GM12878 (cell line): Measurements from ENCODE around the gene IPCEF1. TPM values are rescaled to one million over a fixed set of nuclear protein-coding genes. Genes with fewer than 3 reads are reported as not detected.
A peak's percentile ranks its signal among the peaks of the same experiment; 100 is the strongest.

Experiments used
- ATAC-seq: fragments of 200-7000 bp; cut with Tn5 transposase; 3 replicates; pipeline ENCODE4 v1.9.1; 2020; ENCODE audit warnings: mild to moderate bottlenecking, moderate library complexity
- BruUV-seq: library from RNA; stranded (reverse); fragments of 400-500 nt; replicated peaks from 2 replicates; lab custom pipeline; 2021; lab: Mats Ljungman, UMichigan
- CTCF ChIA-PET: fragments of 300-600 bp; sonication (Branson Sonifier 250); formaldehyde crosslinking; extraction: SDS; loops from one replicate; lab custom pipeline; 2021; ENCODE audit warnings: inconsistent platforms; lab: Yijun Ruan, JAX
- POLR2A ChIA-PET: fragments of 350-600 bp; formaldehyde crosslinking; extraction: SDS; loops from one replicate; lab custom pipeline; 2021; ENCODE audit warnings: inconsistent platforms; lab: Charles Lee
- RAD21 ChIA-PET: fragments of 300-600 bp; sonication (Branson Sonifier 250); formaldehyde crosslinking; loops from one replicate; lab custom pipeline; 2023; ENCODE audit warnings: antibody characterized with exemption; ENCODE audit not compliant: unreplicated experiment; lab: Charles Lee
- SMC1A ChIA-PET: fragments of 300-600 bp; sonication (Branson Sonifier 250); formaldehyde crosslinking; loops from one replicate; lab custom pipeline; 2023; ENCODE audit not compliant: unreplicated experiment, uncharacterized antibody; lab: Charles Lee
- DNase-seq: peaks from one replicate; pipeline ENCODE4 v3.0.0-alpha.2; 2011; ENCODE audit warnings: low read depth, low spot score
- FAIRE-seq: peaks from 3 replicates; lab custom pipeline; 2011; peaks lifted over from hg19 to GRCh38; lab: Jason Lieb, UNC
- H2AFZ ChIP-seq: 2 replicates; pipeline ENCODE4 v1.6.0; 2011; ENCODE audit warnings: low read depth, low read length, control low read depth; ENCODE audit not compliant: control insufficient read depth
- H3K27ac ChIP-seq: 2 replicates; pipeline ENCODE4 v1.5.1; 2011; ENCODE audit warnings: control low read depth; ENCODE audit not compliant: control insufficient read depth, insufficient read depth
- H3K27me3 ChIP-seq, 2 experiments: replicated peaks in 1 of 2; 2 replicates each; pipeline versions ENCODE4 v1.6.0 to v1.6.1; 2011; ENCODE audit warnings: low read length in 1 of 2; ENCODE audit not compliant: control insufficient read depth in 2 of 2, insufficient read depth in 2 of 2
- H3K36me3 ChIP-seq, 2 experiments: 2 replicates each; pipeline ENCODE4 v1.5.1; 2011; ENCODE audit warnings: low read length in 1 of 2; ENCODE audit not compliant: control insufficient read depth in 2 of 2, insufficient read depth in 2 of 2
- H3K4me1 ChIP-seq: 2 replicates; pipeline ENCODE4 v1.6.1; 2011; ENCODE audit warnings: mild to moderate bottlenecking, low read length, moderate library complexity, mixed read lengths; ENCODE audit not compliant: control insufficient read depth, insufficient read depth
- H3K4me2 ChIP-seq: 2 replicates; pipeline ENCODE4 v1.6.0; 2011; ENCODE audit warnings: control low read depth; ENCODE audit not compliant: control insufficient read depth, insufficient read depth
- H3K4me3 ChIP-seq: fragments of 200-600 bp; sonication (generic); 2 replicates; pipeline ENCODE4 v1.5.1; 2016
- H3K79me2 ChIP-seq: 2 replicates; pipeline ENCODE4 v1.6.0; 2011; ENCODE audit warnings: low read length; ENCODE audit not compliant: control insufficient read depth, insufficient read depth
- H3K9ac ChIP-seq: 2 replicates; pipeline ENCODE4 v1.8.0; 2011; ENCODE audit warnings: low read length, control low read depth, mixed read lengths; ENCODE audit not compliant: control insufficient read depth, insufficient read depth
- H3K9me3 ChIP-seq: replicated peaks from 3 replicates; pipeline ENCODE4 v1.5.1; 2011; ENCODE audit warnings: mild to moderate bottlenecking, low read length; ENCODE audit not compliant: control insufficient read depth, insufficient read depth
- H4K20me1 ChIP-seq: 2 replicates; pipeline ENCODE4 v1.6.0; 2011; ENCODE audit not compliant: control insufficient read depth, insufficient read depth
- ATF2 ChIP-seq: IDR thresholded peaks from 2 replicates; pipeline ENCODE4 v1.6.1; 2012; ENCODE audit warnings: low read length, inconsistent platforms
- BHLHE40 ChIP-seq, 2 experiments: fragments of 450-650 bp in 1 of 2; IDR thresholded peaks; 2 replicates each; pipeline ENCODE4 v1.6.1; 2011 to 2017; ENCODE audit warnings: low read depth in 2 of 2, borderline replicate concordance in 1 of 2, improper control_type of control experiment in 1 of 2, low read length in 1 of 2, mild to moderate bottlenecking in 1 of 2
- GATAD2B ChIP-seq: fragments of 450-650 bp; conservative IDR thresholded peaks from 2 replicates; pipeline ENCODE4 v1.6.1; 2017; ENCODE audit warnings: low read depth, mild to moderate bottlenecking, moderate library complexity
- IRF4 ChIP-seq: IDR thresholded peaks from 2 replicates; pipeline ENCODE4 v1.6.1; 2011; ENCODE audit warnings: low read depth, low read length
- NKRF ChIP-seq: fragments of 450-650 bp; conservative IDR thresholded peaks from 2 replicates; pipeline ENCODE4 v1.6.1; 2017; ENCODE audit warnings: mild to moderate bottlenecking, moderate library complexity
- PKNOX1 ChIP-seq: fragments of 450-650 bp; IDR thresholded peaks from 2 replicates; pipeline ENCODE4 v1.6.1; 2016; ENCODE audit warnings: mild to moderate bottlenecking
- SKIL ChIP-seq: fragments of 450-650 bp; IDR thresholded peaks from 2 replicates; pipeline ENCODE4 v1.6.1; 2017; ENCODE audit warnings: mild to moderate bottlenecking, low read depth, inconsistent platforms; ENCODE audit not compliant: poor library complexity, severe bottlenecking
- SREBF1 ChIP-seq: IDR thresholded peaks from 2 replicates; pipeline ENCODE4 v1.6.1; 2012; ENCODE audit warnings: mild to moderate bottlenecking, low read length
- TBL1XR1 ChIP-seq: IDR thresholded peaks from 2 replicates; pipeline ENCODE4 v1.6.1; 2012; ENCODE audit warnings: low read depth, low read length, improper control_type of control experiment
- TCF12 ChIP-seq: IDR thresholded peaks from 2 replicates; pipeline ENCODE4 v1.6.1; 2011; ENCODE audit warnings: low read depth, mild to moderate bottlenecking, low read length
- WGBS: methylation state at CpG from one replicate; pipeline ENCODE4 v1.1.6; 2016; ENCODE audit warnings: low lambda C conversion rate; ENCODE audit not compliant: insufficient replicate concordance, insufficient coverage; ENCODE audit errors: missing lambda C conversion rate; 5-methylcytosine and 5-hydroxymethylcytosine counted together
- in situ Hi-C: fragments of 300-500 bp; cut with MboI; formaldehyde crosslinking; loops from 9 replicates; pipeline ENCODE4 v1.14.3; 2018; ENCODE audit warnings: mixed read lengths
- intact Hi-C: fragments of 100-400 bp; cut with micrococcal nuclease; formaldehyde crosslinking; loops from one replicate; pipeline ENCODE4 v1.14.2; 2022; ENCODE audit not compliant: unreplicated experiment
- polyA plus RNA-seq, 11 experiments: library from polyadenylated mRNA; depleted of rRNA in 4 of 11; unstranded in 6 of 11; stranded (reverse) in 5 of 11; fragments of >200 nt; fragmentation: Nextera tagmentation in 4 of 11; fragmentation: Illumina TruSeq in 1 of 11; extraction: Ambion mirVana in 4 of 11; extraction: Trizol in 1 of 11; gene quantifications; 1 replicate in 1 of 11; 2 replicates in 10 of 11; pipeline versions ENCODE4 v1.2.1 to v1.2.3, GENCODE V29; 2011 to 2016; ENCODE audit warnings: inconsistent platforms in 2 of 11, missing spikeins in 2 of 11, low read depth in 1 of 11
- total RNA-seq, 4 experiments: library from RNA; depleted of rRNA in 3 of 4; stranded (reverse); fragments of >200 nt in 3 of 4; fragmentation: Illumina TruSeq in 1 of 4; extraction: Trizol in 1 of 4; gene quantifications; 2 replicates each; pipeline versions ENCODE4 v1.2.1 to v1.2.3, GENCODE V29; 2013 to 2021

The IPCEF1 gene
- total and polyA plus RNA-seq, 10 of the 15 experiments (the other 5 are each of a cell fraction or from before 2014, with no cell fraction given), result 1.3 to 137 (median 4.2) TPM

- peak overlapping the region; percentile 46 for H3K9ac ChIP-seq
- ATAC-seq (peak; percentile 73), FAIRE-seq (peak; percentile 71), DNase-seq (peak; percentile 92)
- ChIA-PET RAD21 (interaction anchor here (0.7 to 6.6 kb wide), 10 partner anchors 8 to 356 kb away, joined by 3 to 70 read pairs (median 4); no protein-coding TSS in a partner anchor), SMC1A (interaction anchor here (0.8 to 10.6 kb wide), 10 partner anchors 9 to 355 kb away, joined by 3 to 152 read pairs (median 22); no protein-coding TSS in a partner anchor), POLR2A (interaction anchor here (0.6 to 3.7 kb wide), 7 partner anchors 8 to 272 kb away, joined by 3 to 17 read pairs (median 3); no protein-coding TSS in a partner anchor), CTCF (interaction anchor here (1.1 to 8.2 kb wide), 8 partner anchors 8 to 95 kb away, joined by 3 to 90 read pairs (median 6); no protein-coding TSS in a partner anchor)
- H3K4me1 ChIP-seq, result peaks cover 22% of the 10 kb centered on the region
- H2AFZ ChIP-seq, result peak overlapping the region; percentile 29
- H3K9me3 ChIP-seq, result peaks cover 2% of the 10 kb centered on the region
- peaks cover 27% of the 10 kb centered on the region for H3K79me2 ChIP-seq
- no TSS peak for BruUV-seq
- intact Hi-C loops, result loop anchor here (1.0 to 5.0 kb wide), 4 partner anchors 19 to 1267 kb away; partner anchors contain the start of gene FBXO5
- peak overlapping the region; percentile 86 for H3K27ac ChIP-seq
- in situ Hi-C loops, result loop anchor here (25.0 kb wide), 1 partner anchor 1262 kb away; the partner anchor contains the start of gene FBXO5
- H4K20me1 ChIP-seq, result no peaks in the 10 kb centered on the region
- peak overlapping the region; percentile 62 for H3K4me2 ChIP-seq
- H3K4me3 ChIP-seq, result peak overlapping the region; percentile 31
- WGBS, result 1% methylated on average over 7 of the region's 8 CpGs
- no peaks in the 10 kb centered on the region for H3K27me3 ChIP-seq
- H3K36me3 ChIP-seq, result no peaks in the 10 kb centered on the region
- TF ChIP-seq SREBF1 (no peak), ATF2 (peak; percentile 70), BHLHE40 (IDR thresholded peaks at IDR 0.05; ENCODE audit: borderline replicate concordance in 1 of 2, low read depth in 2 of 2, low read length in 1 of 2) (peak; percentile 83 to 88), SKIL (peak; percentile 91), TCF12 (no peak), NKRF (no peak; the same call in 1 of the 2 replicates), GATAD2B (0 out of 2 replicates have a peak, but pooled peaks have one; percentile 68), TBL1XR1 (peak; percentile 87), IRF4 (peak; percentile 75; the same call in 1 of the 2 replicates), PKNOX1 (no peak)
Observed at GRCh38 chr6:154249499-154250298, 106.9 kb downstream of the IPCEF1 start.
